GM23248 (cell line): Measurements from ENCODE around the gene MSH4.

Source experiments
- EZH2 ChIP-seq: fragments of 200-600 bp; sonication (generic); IDR thresholded peaks from 2 replicates; pipeline ENCODE4 v1.6.1; 2018; ENCODE audit warnings: antibody characterized with exemption, mild to moderate bottlenecking; ENCODE audit not compliant: insufficient read depth, poor library complexity, severe bottlenecking
- EZH2phosphoT487 ChIP-seq: fragments of 200-600 bp; sonication (generic); IDR thresholded peaks from 2 replicates; pipeline ENCODE4 v1.6.1; 2018; ENCODE audit warnings: antibody characterized with exemption, moderate library complexity, mild to moderate bottlenecking, low read depth; ENCODE audit not compliant: insufficient read depth

GRCh38 chr1:75953461-75953860 lies 156.8 kb downstream of the MSH4 start:
- TF ChIP-seq EZH2 (no peak), EZH2phosphoT487 (no peak)
